ENCODE data around the gene CRYGS. TPM values are rescaled to one million over a fixed set of nuclear protein-coding genes. Genes with fewer than 3 reads are reported as not detected.

Gene CRYGS
- total RNA-seq, 1 experiment from 2014 or later: 3.2 TPM

- no peak overlapping the region for H3K4me3 Mint-ChIP-seq (ENCODE audit: unreplicated experiment)
- Histone ChIP-seq H3K36me3 (ENCODE audit: control insufficient read depth, insufficient read depth, low read length) (no peaks in the 10 kb centered on the region), H3K4me3 (ENCODE audit: low read depth, low read length) (no peak overlapping the region), H3K9me3 (no peaks in the 10 kb centered on the region), H3K4me1 (peaks cover 12% of the 10 kb centered on the region; the same call in 1 of the 2 replicates), H3K27me3 (replicated peaks; ENCODE audit: control insufficient read depth, insufficient read depth, low read length) (no peaks in the 10 kb centered on the region)
- CTCF ChIA-PET: interaction anchor here (0.6 to 1.0 kb wide), 2 partner anchors 28 to 559 kb away, joined by 3 read pairs; no protein-coding TSS in a partner anchor
- H3K27ac Mint-ChIP-seq (ENCODE audit: unreplicated experiment): no peak overlapping the region
- no peaks in the 10 kb centered on the region for H3K9me3 Mint-ChIP-seq (ENCODE audit: unreplicated experiment)
- intact Hi-C loops (cut with micrococcal nuclease; ENCODE audit: unreplicated experiment): loop anchor here (5.0 kb wide), 1 partner anchor 45 kb away; no protein-coding TSS in a partner anchor
- POLR2A ChIA-PET: no interaction called here
- DNase-seq: no peak
- H3K36me3 Mint-ChIP-seq (ENCODE audit: insufficient read depth, unreplicated experiment): no peaks in the 10 kb centered on the region
- H3K27me3 Mint-ChIP-seq (ENCODE audit: insufficient read depth, unreplicated experiment): no peaks in the 10 kb centered on the region
- H3K4me1 Mint-ChIP-seq (ENCODE audit: low read depth, unreplicated experiment): peaks cover 13% of the 10 kb centered on the region
- BruUV-seq (replicated peaks): no TSS peak
- no peak for TF ChIP-seq CTCF (IDR thresholded peaks at IDR 0.05; ENCODE audit: insufficient read depth in 1 of 2, low read depth in 1 of 2, low read length in 1 of 2, severe bottlenecking in 1 of 2, unreplicated experiment in 1 of 2)
Observed at GRCh38 chr3:186512570-186513302, 31.4 kb downstream of the CRYGS start.

- no peak for TF ChIP-seq CTCF (IDR thresholded peaks at IDR 0.05; ENCODE audit: insufficient read depth in 1 of 2, low read depth in 1 of 2, low read length in 1 of 2, severe bottlenecking in 1 of 2, unreplicated experiment in 1 of 2)
- Histone ChIP-seq H3K4me3 (ENCODE audit: low read depth, low read length) (no peak overlapping the region), H3K36me3 (ENCODE audit: control insufficient read depth, insufficient read depth, low read length) (no peaks in the 10 kb centered on the region), H3K9me3 (no peaks in the 10 kb centered on the region), H3K4me1 (peaks cover 12% of the 10 kb centered on the region; the same call in 1 of the 2 replicates), H3K27me3 (replicated peaks; ENCODE audit: control insufficient read depth, insufficient read depth, low read length) (no peaks in the 10 kb centered on the region)
- Mint-ChIP-seq H3K4me3 (ENCODE audit: unreplicated experiment) (no peak overlapping the region), H3K27ac (ENCODE audit: unreplicated experiment) (no peak overlapping the region), H3K27me3 (ENCODE audit: insufficient read depth, unreplicated experiment) (no peaks in the 10 kb centered on the region), H3K9me3 (ENCODE audit: unreplicated experiment) (peaks cover 7% of the 10 kb centered on the region), H3K36me3 (ENCODE audit: insufficient read depth, unreplicated experiment) (no peaks in the 10 kb centered on the region), H3K4me1 (ENCODE audit: low read depth, unreplicated experiment) (peaks cover 20% of the 10 kb centered on the region)
- ChIA-PET POLR2A (no interaction called here), CTCF (no interaction called here)
- no TSS peak for BruUV-seq (replicated peaks)
- intact Hi-C loops (cut with micrococcal nuclease; ENCODE audit: unreplicated experiment): loop anchor here (5.0 kb wide), 1 partner anchor 44 kb away; no protein-coding TSS in a partner anchor
- DNase-seq: no peak
Observed at GRCh38 chr3:186511702-186512101, 32.5 kb downstream of the CRYGS start.

- TF ChIP-seq CTCF (IDR thresholded peaks at IDR 0.05; ENCODE audit: insufficient read depth in 1 of 2, low read depth in 1 of 2, low read length in 1 of 2, severe bottlenecking in 1 of 2, unreplicated experiment in 1 of 2): no peak
- Mint-ChIP-seq H3K27ac (ENCODE audit: unreplicated experiment) (no peak overlapping the region), H3K4me1 (ENCODE audit: low read depth, unreplicated experiment) (peaks cover 24% of the 10 kb centered on the region), H3K27me3 (ENCODE audit: insufficient read depth, unreplicated experiment) (no peaks in the 10 kb centered on the region), H3K4me3 (ENCODE audit: unreplicated experiment) (no peak overlapping the region), H3K36me3 (ENCODE audit: insufficient read depth, unreplicated experiment) (no peaks in the 10 kb centered on the region), H3K9me3 (ENCODE audit: unreplicated experiment) (peaks cover 12% of the 10 kb centered on the region)
- peaks cover 12% of the 10 kb centered on the region; the same call in 1 of the 2 replicates for H3K4me1 ChIP-seq
- H3K36me3 ChIP-seq (ENCODE audit: control insufficient read depth, insufficient read depth, low read length): no peaks in the 10 kb centered on the region
- ChIA-PET CTCF (no interaction called here), POLR2A (no interaction called here)
- DNase-seq: no peak
- BruUV-seq (replicated peaks): no TSS peak
- no peaks in the 10 kb centered on the region for H3K9me3 ChIP-seq
- H3K4me3 ChIP-seq (ENCODE audit: low read depth, low read length): no peak overlapping the region
- H3K27me3 ChIP-seq (replicated peaks; ENCODE audit: control insufficient read depth, insufficient read depth, low read length): no peaks in the 10 kb centered on the region
- intact Hi-C loops (cut with micrococcal nuclease; ENCODE audit: unreplicated experiment): loop anchor here (5.0 kb wide), 1 partner anchor 44 kb away; no protein-coding TSS in a partner anchor
Observed at GRCh38 chr3:186511245-186511644, 32.9 kb downstream of the CRYGS start.
